HG02884 (cell line): ENCODE data around the gene SMIM44.

Source experiments
- ATAC-seq: cut with Tn5 transposase; IDR thresholded peaks from one replicate; pipeline ENCODE4 v1.9.1; 2021; ENCODE audit warnings: mild to moderate bottlenecking, moderate library complexity; ENCODE audit not compliant: unreplicated experiment

Gene SMIM44

GRCh38 chr19:3501780-3502179 lies 18.5 kb upstream of the SMIM44 start:
- no peak for ATAC-seq

GRCh38 chr19:3500429-3501101 lies 17.3 kb upstream of the SMIM44 start, which contains the start of gene DOHH:
TSS of gene DOHH (minus strand) at chr19:3500674. CDS start at chr19:3496814, 3,860 bp downstream.
- peak; percentile 71 for ATAC-seq

- ATAC-seq: no peak
Measured at GRCh38 chr19:3499738-3500428, 16.6 kb upstream of the SMIM44 start.

- ATAC-seq: no peak
Measured at GRCh38 chr19:3497757-3498520, 14.7 kb upstream of the SMIM44 start.

- no peak for ATAC-seq
Measured at GRCh38 chr19:3496392-3497273, 13.4 kb upstream of the SMIM44 start.

GRCh38 chr19:3494559-3494958 lies 11.3 kb upstream of the SMIM44 start:
- no peak for ATAC-seq

GRCh38 chr19:3494051-3494450 lies 10.8 kb upstream of the SMIM44 start:
- no peak for ATAC-seq

- no peak for ATAC-seq
Measured at GRCh38 chr19:3493651-3494050, 10.4 kb upstream of the SMIM44 start.

GRCh38 chr19:3492919-3493318 lies 9.7 kb upstream of the SMIM44 start:
- no peak for ATAC-seq

- ATAC-seq: no peak
Measured at GRCh38 chr19:3492131-3492839, 9.0 kb upstream of the SMIM44 start.

GRCh38 chr19:3491396-3492119 lies 8.3 kb upstream of the SMIM44 start:
- no peak for ATAC-seq

- no peak for ATAC-seq
Measured at GRCh38 chr19:3482507-3483225, 575 bp downstream of the SMIM44 start.

- ATAC-seq: no peak
Measured at GRCh38 chr19:3481241-3482090, 1.8 kb downstream of the SMIM44 start.

GRCh38 chr19:3480383-3481091 lies 2.7 kb downstream of the SMIM44 start, which contains the start of gene SMIM24:
TSS of gene SMIM24 (minus strand) at chr19:3480525. CDS start at chr19:3480463, 62 bp downstream.
- no peak for ATAC-seq

GRCh38 chr19:3479834-3480215 lies 3.4 kb downstream of the SMIM44 start:
- no peak for ATAC-seq

GRCh38 chr19:3479177-3479833 lies 3.9 kb downstream of the SMIM44 start:
- ATAC-seq: no peak
